8988T (cell line): ENCODE data around the gene CSTF1.
"Not testable (repeated sequence)": the region's sequence is repeated elsewhere in the genome, so short reads cannot be mapped to it uniquely, and the experiment has no call there.

Experiments
- DNase-seq: peaks from one replicate; pipeline ENCODE4 v3.0.0; 2011

CSTF1 gene

DNA sequence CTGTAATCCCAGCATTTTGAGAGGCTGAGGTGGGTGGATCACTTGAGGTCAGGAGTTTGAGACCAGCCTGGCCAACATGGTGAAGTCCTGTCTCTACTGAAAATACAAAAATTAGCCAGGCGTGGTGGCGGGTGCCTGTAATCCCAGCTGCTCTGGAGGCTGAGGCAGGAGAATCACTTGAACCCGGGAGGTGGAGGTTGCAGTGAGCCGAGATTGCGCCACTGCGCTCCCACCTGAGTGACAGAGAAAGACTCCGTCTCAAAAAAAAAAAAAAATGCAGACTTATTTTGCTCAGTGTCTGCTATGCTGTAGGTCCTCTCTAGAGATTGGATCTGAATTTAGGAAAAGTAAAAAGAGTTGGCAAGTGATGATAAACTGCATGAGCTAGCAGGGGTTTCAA lies 18.8 kb downstream of the CSTF1 start:
- not testable (repeated sequence) for DNase-seq

DNA sequence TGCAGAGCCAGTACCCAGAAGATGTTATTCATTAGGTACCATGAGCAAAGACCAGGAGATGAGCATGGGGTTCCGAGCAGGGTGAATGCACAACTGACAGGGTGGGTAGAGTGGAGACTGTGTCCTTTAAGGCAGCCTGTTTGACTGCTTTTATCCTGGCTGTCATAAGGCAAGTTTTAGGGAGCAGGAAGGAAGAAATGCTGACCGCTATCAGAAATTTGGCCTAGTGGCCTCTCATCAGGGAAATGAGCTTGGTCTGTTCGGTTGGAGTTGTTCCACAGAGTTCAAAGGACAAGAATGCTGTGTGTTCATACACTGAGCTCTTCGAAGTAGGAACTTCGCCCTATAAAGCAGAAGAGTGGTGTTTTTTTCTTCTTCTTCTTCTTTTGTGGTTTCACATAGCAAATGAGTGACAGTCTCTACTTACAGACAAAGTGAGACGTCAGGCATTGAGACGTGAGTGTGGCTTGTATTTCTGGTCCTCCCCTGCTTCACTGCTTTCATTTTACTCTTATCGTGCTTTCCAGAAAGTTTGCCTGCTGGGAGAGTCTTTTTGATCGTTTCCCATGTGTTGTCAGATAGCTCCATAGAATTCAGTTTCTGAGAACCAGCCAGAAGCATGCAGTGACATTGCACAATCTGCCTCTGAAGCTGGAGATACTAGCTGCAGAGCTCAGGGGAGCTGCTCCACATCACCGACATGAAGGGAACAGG lies 19.5 kb downstream of the CSTF1 start, which contains the start of gene CASS4:
CASS4 (plus strand) TSS at position 502 of the 714 bp plus-strand sequence; CDS start at position 701, 199 bp downstream.
- DNase-seq = no peak

DNA sequence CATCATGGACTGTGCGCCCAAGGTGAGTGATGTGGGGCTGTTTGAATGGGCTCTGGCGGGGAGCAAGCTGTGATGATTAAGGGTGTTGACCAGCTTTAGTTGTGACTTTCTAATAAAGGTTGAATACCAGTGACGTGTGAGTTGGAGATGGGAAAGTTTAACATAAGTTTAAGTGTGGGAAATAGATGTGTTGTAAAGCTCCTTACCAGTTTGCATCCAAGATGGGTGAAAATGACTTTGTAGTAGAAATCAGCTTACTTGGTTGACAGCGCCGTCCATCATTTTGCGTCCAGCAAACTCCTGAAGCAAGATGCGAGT lies 20.0 kb downstream of the CSTF1 start:
- no peak for DNase-seq

DNA sequence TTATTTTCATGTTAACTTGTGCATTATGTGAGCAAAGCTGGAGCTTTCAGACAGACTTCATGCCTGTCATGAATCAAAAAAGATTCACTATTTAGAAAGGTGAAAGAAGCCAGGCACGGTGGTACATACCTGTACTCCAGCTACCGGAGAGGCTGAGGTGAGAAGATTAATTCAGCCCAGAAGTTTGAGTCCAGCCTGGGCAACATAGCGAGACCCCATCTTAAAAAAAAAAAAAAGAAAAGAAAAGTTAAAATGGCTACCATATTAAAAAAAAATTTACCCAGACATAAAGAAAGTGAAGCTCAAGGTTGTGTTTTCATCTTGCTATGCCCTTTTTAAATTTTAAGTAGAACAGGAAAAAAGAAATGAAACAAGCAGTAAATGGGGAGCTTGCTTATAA lies 20.5 kb downstream of the CSTF1 start:
- no peak for DNase-seq

DNA sequence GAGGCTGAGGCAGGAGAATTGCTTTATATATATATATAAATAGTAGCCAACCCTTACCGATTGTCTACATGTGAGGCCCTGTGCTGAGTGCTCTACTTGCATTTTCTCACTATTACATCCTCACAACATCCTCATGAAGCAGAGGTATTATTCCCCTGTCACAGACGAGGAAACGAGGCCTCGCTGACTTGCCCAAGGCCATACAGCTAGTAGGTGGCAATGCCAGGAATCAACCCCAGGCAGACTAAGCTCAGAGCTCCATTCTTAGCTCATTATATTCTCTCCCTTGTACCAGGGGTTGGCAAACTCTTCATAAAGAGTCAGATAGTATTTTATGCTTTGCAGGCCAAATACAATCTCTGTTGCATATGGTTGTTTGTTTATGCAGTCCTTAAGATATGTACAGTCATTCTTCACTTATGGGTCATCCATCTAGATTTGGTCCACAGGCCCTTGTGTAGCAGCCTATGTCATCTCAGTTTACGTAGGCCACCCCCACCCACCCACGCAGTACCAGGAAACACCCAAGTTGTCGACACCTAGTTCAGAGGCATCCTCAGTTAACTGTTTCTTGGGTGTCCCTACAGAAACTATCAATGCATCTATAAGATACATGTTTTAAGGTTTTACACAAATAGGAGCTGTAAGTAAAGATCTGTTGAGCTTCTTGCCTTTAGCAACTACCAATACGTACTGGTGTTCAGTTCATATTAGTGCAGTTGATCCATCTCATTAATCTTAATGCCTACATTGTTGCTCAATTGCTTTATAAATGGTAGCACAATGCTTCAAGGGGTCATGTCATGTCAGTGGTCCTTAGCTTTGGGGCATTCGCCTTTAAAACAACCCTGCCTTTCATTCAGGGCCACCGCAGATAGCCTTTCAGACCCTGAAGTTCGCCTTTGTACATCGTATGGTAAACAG lies 22.7 kb downstream of the CSTF1 start:
- no peak for DNase-seq

DNA sequence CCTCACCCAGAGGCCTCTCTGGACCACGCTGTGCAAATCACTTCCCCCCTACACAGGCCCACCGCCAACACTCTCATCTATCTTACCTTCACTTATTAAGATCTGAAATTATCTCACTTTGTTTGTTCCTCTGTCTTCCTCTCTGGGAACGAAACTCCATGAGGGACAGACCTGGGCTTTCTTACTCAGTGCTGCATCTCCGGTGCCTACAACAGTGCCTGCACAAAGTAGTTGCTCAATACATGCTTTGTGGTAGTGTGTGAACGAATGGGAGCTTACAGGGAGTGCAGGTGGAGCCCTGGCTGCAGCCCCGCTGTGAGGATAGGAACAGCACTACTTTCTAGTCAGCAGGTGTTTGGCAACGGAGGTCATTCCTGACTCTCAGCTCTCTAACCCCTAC lies 25.0 kb downstream of the CSTF1 start:
- no peak for DNase-seq

DNA sequence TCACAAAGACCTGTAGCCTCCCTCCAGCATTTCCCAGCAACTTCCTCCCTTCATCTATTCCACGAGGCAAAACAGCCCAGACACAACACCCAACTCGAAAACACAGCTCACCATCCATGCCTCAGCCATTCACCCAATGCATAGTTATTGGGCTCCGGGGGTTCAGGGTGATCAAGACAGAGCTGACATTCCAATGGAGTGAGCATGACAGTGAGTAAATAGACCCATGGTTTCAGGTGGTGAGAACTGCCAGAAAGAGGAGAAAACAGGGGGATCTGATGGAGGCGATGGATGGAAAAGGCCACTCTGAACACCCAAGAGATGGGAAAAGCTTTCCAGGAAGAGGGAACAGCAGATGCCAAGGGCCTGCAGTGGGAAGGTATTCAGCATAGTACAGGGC lies 25.5 kb downstream of the CSTF1 start:
- no peak for DNase-seq

DNA sequence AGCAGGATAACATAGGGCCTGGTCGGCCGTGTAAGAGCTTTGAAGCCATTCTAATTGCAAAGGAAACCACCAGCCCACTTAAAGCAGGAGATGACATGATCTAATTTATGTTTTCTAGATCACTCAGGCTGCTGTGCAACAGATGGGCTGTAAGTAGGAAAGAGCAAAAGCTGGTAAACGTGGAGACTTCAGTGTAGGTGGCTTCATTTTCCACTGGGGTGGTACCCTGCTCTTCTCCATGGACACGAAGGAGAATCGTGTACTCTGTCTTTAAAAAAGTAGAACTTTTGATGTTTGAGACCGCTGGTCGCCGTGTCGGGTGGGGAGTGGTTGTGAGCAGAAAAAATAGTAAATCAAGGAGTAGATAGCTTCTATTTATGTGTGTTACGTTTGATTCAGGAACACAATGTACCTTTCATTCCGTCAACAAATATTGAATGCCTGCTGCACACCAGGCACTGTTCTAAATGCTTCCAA lies 26.0 kb downstream of the CSTF1 start:
- no peak for DNase-seq

DNA sequence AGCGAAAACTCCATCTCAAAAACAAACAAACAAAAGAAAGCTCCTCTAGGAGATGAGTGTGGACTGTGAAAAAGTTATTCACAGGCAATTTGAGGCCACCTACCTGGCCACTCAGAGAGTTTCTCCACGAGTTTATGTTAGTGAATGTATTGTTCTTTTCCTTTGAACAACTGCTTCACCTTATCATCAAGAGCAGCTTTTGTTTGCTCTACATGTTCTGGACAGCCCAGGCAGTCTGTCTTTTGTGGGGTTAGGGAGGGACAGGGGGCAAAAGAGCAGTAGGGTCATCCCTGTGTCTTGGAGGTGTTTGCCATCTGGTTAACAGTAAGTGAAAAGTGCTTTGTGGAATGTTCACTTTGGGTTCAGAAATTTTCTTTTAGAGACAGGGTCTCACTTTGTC lies 27.6 kb downstream of the CSTF1 start:
- no peak for DNase-seq

DNA sequence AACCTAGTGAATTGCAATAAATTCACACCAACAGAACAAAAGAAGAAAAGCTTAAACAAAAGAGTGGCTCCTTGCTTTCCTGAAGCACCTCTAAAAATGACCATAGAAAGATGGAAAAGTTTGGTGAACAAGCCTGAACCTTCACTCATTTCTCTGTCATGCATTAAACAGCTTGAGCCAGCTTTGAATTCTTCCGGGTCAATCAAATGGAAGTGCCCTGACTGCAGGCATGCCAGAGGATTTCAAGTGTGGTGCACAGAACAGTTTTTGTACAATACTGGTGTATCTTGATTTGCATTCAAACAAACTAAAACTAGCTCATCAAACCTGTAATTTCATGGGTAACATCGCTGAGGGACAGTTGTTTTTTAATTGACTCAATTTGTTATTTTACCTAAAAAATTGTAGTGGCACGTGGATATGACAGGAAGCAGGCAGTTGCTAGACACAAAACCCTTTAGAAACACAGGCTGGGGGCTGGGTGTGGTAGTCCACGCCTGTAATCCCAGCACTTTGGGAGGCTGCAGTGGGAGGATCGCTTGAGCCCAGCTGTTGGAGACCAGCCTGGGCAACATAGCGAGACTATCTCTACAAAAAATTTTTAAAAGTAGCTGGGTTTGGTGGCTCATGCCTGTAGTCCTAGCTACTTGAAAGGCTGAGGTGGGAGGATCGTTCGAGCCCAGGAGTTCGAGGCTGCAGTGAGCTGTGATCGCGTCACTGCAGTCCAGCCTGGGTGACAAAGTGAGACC lies 28.7 kb downstream of the CSTF1 start:
- no peak for DNase-seq

DNA sequence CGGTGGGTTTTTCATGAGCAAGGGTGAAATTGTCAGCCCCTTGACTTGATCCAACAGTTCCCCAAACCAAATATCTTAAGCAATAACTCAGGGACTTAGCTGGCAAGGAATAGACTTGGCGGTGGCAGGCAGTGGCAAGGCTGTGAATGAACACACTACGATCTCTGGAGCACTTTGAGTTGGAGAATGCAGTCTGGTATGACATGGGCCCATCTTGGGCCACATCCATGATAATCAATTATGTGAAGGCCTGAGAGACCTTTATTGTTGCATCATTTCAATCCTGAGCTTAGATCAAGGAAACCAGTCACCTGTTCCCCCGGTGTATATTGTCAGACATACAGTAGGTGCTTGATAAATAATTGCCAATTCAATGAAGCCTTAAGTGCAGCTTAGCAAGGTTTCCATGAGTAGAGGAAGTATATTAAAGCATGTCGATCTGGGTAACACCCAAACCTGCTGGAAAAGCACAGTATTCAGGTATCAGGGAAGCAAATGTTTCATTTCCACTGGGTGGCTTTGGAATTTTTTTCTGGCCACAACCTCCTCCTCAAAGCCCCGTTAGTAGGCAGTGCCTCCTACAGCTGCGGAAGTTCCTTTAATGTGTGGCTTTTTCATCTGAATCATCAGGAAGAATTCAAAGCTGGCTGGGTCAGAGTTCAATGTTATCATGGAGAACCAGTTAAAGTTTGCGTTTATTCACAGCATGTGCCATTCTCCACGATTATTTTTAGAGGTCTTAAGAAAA lies 29.8 kb downstream of the CSTF1 start:
- DNase-seq = peak; percentile 65

DNA sequence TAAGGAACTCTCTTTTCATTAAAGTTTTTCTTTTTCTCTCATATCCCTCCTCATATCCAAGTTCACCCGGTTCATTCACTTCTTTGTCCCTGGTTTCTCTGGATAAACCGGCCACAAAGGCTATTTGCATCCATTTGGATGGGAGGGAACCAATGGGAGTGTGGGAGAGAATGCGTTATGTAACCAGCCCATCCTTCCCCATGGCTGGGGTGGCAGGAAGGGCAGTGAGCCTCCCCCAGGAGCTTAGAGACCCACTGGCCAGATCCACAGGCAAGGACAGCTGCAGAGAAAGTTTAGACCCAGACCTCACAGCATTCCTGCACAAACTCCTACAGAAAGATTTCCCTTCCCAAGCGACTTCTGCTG lies 30.4 kb downstream of the CSTF1 start:
- DNase-seq = no peak

DNA sequence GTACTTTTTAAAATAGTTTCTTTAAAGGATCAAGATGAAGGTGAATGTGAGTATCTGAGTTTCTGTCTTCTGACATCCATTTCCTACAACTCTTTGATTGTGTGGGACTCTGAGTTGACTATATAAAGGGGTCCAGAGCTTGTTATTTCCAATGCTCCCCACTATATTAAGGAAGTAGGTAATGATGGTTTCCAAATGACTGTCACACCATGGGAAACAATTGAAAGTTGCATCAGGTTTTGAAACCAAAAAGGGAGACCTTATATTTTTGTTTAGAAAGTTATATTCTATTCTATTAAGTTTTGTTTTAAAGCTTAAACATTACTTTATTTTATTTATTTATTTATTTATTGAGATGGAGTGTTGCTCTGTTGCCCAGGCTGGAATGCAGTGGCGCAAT lies 30.8 kb downstream of the CSTF1 start:
- DNase-seq = no peak

DNA sequence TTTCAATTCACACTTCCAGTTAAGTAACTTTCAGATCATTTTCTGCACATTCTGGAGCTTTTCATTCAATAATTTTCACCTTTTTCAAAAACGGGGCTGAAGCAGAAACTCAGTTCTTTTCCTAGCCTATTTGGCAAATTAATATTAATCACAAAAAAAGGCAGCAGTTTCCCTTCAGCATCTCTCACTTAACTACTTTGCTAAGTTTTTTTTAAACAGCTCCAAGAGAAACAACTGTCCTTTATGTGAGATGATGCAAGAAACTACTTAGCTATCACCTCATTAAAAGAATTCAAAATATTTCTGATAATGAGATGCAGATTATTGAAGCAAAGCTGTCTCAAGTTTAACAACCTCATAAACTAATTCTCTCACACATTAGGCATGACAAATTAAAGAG lies 31.4 kb downstream of the CSTF1 start:
- DNase-seq = no peak

DNA sequence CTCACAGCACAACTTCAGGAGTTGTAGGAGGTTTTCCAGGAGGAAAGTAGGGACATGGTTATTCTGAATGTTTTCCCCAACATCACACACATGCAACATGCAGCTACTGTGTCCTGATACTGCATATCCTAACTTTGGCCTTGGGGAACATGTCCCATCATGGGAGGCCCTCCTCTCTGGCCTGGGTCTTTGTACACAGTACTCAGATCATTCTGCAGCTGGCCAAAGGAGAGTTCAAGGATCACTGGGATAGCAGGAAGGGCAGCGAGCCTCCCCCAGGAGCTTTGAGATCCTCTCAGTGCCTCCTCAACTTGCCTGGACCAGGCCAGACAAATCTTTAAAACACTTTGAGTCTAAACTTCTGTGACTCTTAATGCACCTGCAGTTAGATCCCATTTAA lies 32.5 kb downstream of the CSTF1 start:
- DNase-seq = no peak

DNA sequence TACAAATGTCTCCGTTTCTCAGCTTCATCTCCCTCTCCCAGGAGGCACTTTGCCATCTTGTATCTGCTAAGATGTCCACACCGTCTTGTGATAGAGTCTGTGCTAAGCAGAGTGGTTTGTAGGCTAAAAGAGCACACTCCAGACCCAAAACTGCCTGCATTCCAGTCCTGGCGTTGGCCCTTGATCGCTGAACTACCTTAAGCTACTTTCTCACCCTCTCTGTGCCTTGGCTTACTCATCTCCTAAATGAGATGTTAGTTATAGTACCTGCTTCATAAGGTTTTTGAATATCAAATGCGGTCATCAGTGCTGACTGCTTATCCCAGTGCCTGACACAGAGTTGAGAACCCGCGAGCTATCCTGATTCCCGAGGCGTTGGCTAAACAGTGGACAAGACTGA lies 33.6 kb downstream of the CSTF1 start:
- DNase-seq = no peak

DNA sequence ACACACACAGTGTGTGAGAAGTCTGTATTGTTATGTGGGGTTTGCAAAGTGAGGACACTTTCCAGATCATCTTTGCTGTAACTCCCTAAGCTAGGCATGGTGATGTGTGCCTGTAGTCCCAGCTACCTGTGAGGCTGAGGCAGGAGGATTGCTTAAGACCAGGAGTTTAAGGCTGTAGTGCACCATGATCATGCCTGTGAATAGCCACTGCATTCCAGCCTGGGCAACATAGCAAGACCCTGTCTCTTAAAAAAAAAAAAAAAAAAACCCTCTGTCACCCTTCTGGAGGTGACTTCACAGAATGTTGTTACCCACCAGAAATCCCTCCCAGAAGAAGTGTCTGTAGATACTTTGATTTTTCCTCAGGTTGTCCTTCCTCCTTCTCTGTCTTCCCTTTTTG lies 34.5 kb downstream of the CSTF1 start:
- no peak for DNase-seq

DNA sequence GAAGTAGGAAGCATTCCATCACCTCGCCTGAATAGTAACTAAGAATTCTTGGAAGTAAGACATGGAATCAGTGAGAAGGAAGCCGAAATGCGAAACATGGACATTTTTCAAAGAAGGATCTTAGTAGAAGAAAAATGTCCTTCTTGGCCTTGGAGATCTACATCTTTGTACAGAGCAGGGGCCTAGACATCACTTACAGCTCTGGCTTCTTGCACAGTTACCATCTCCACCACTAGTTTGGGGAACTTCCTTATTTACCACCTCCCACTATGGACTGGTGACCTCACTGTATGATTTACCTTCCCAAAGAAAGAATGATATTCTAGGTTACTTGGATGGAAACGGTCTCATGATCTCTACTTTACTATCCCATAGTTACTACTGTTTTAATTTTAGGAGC lies 35.4 kb downstream of the CSTF1 start:
- no peak for DNase-seq

DNA sequence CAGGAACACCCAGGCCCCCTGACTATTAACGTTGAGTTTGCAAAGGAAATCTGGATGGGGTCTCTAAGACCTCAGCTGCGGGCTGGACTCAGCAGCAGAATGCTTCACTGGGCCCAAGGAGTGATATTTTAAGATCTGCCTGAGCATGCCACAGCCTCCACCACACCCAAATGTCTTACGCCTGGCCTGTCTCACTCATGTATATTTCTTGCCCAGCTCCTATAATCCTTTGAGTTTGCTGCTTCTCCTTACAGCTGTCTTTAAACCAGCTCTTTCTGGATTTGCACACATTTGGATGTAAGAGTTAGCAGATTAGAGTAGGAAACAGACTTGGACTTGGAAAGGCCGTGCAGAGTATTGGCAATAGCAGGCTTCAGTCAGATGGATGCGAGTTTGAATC lies 36.0 kb downstream of the CSTF1 start:
- no peak for DNase-seq

DNA sequence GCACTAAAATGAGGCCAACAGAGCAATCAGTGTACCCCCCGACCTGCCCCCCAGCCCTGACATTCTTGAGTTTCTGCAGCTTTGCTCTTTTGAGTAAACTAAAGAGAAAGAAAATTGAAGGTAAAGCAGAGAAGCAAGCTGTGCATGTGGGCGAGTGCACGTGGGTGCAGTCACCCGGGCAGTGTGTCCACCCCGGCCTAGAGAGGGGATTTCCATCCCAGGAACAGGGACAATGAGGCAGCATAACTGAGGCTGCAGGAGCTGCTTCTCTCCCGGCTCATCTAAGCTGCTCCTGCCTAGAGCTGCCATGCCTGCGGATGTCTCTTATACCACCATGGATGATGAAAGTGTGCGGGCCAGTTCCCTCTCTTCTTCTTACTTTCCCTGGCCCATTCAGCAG lies 36.4 kb downstream of the CSTF1 start:
- no peak for DNase-seq

DNA sequence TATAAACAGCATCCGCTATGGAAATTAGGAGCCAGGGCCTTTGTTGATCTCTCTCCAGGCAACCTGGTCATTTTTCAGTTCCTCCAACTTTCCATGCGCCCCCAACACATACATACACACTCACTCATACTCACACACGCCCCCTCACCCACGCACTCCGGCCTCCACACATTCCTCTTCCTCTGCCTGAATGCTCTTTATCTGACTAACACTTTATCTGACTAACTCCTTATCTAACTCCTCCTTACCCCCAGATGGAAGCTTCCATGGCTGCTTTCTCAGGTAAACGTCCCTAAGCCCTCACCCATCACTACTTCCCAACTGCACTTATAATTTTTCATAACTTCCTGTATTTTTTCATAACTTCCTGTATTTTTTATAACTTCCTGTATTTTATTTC lies 37.1 kb downstream of the CSTF1 start:
- DNase-seq = no peak

DNA sequence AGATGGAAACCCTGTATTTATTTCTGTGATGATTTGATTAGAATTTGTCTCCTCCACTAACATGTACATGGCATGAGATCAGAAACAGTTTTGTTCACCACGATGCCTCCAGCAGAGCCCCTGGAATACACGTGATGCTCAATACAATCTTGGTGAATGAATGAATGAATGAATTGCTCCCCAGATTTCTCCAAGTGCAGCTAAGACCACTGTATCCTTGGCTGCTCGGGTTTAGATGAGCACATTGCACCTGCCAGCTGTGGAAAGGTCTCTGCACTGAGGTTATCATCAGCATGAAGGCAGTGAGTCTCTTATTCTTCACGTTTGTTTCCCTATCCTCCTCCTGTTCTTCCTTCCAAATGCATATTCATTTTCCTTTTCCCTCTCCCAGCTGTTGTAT lies 37.5 kb downstream of the CSTF1 start:
- DNase-seq = no peak

DNA sequence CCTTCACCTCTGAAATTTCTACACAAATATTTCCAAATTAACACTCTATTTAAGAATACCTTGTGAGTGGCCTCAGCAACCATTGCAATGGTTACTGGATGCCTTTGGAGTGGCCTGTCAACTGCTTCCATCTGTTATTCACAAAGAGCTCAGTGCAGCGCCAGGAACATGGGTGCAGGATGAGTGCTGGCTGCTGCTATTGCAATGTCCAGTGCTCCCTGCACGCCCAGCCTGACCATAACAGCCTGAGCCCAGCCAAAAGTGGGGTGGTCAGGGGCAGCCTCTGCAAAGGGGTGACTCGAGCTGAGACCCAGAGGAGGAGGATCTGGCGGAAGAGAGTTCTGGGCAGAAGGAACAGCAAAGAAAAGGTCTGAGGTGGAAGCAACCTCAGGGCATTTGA lies 38.0 kb downstream of the CSTF1 start:
- DNase-seq = no peak
